Fibroblast of mammary gland (primary cell): ENCODE data around the gene TLE6.

Source experiments
- DNase-seq: peaks from one replicate; pipeline ENCODE4 v3.0.0-alpha.2; 2010; ENCODE audit warnings: low read depth
- H3K4me3 ChIP-seq: 2 replicates; pipeline ENCODE4 v1.5.1; 2011; ENCODE audit warnings: low read depth, mild to moderate bottlenecking, low read length, moderate library complexity; ENCODE audit not compliant: control insufficient read depth
- TF ChIP-seq, protein P1 (sequence below): conservative IDR thresholded peaks from 2 replicates; pipeline ENCODE4 v1.5.1; 2011; ENCODE audit warnings: low read depth, low read length, inconsistent platforms; ENCODE audit not compliant: control insufficient read depth, insufficient read depth

Gene TLE6

DNA sequence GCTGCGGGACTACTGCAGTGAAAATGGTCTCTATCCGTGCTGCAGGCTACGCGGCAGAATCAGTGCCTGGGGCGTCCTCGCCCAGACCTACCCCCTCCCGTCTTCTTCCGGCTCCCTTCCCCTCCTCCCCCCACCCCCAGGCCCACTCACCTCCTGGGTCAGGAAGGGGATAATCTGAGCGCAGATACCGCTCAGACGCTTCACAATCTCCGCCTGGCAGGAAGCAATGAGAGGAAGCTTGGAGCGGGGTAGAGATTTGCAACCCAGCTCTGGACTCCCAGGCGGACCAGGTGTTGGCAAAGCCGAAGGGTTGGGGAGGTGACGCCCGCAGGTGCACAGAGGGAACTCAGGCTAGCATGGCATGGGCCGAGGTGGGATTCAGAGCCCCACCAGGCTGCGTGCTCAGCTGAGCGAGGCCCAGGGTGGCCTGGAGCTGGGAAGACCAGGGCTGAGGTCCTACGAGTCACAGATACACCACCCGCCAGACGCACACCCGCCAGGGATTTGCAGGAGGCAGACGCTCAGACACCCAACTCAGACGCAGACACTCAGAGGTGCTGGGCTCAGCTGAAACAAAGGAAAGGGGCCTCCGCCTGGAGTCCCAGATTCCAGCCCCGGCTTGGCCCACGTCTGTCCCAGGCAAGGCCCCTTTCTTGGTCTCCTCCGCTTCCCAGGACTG lies 47.6 kb downstream of the TLE6 start:
- no peak overlapping the region for H3K4me3 ChIP-seq
- TF ChIP-seq, protein P1, sequence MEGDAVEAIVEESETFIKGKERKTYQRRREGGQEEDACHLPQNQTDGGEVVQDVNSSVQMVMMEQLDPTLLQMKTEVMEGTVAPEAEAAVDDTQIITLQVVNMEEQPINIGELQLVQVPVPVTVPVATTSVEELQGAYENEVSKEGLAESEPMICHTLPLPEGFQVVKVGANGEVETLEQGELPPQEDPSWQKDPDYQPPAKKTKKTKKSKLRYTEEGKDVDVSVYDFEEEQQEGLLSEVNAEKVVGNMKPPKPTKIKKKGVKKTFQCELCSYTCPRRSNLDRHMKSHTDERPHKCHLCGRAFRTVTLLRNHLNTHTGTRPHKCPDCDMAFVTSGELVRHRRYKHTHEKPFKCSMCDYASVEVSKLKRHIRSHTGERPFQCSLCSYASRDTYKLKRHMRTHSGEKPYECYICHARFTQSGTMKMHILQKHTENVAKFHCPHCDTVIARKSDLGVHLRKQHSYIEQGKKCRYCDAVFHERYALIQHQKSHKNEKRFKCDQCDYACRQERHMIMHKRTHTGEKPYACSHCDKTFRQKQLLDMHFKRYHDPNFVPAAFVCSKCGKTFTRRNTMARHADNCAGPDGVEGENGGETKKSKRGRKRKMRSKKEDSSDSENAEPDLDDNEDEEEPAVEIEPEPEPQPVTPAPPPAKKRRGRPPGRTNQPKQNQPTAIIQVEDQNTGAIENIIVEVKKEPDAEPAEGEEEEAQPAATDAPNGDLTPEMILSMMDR: no peak
- DNase-seq: no peak

DNA sequence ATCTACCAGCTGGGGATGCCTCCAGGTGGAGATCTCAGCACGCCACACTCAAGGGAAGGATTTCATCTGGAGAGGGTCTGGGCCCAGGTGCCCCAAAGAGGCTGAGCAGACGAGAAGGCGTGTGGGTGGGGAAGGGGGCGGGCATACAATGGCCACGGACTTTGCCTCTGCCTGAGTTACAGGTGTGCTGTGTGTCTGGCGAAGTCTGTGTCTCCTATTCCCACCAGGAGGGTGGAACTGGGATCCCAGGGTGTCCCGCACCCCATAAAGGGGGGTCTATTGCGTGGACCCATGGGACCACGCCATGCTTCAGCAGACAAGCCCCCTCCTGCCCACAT lies 48.2 kb downstream of the TLE6 start:
- H3K4me3 ChIP-seq: no peak overlapping the region
- DNase-seq: no peak
- TF ChIP-seq, protein P1: no peak

DNA sequence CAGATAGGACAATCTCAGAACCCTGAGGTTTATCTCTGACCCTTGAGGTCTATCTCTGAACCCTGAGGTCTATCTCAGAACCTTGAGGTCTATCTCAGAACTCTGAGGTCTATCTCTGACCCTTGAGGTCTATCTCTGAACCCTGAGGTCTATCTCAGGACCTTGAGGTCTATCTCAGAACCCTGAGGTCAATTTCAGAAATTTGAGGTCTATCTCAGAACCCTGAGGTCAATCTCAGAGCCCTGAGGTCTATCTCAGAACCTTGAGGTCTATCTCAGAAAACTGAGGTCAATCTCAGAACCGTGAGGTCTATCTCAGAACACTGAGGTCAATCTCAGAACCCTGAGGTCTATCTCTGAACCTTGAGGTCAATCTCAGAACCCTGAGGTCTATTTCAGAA lies 49.4 kb downstream of the TLE6 start:
- TF ChIP-seq, protein P1: no peak
- no peak overlapping the region for H3K4me3 ChIP-seq
- DNase-seq: no peak

DNA sequence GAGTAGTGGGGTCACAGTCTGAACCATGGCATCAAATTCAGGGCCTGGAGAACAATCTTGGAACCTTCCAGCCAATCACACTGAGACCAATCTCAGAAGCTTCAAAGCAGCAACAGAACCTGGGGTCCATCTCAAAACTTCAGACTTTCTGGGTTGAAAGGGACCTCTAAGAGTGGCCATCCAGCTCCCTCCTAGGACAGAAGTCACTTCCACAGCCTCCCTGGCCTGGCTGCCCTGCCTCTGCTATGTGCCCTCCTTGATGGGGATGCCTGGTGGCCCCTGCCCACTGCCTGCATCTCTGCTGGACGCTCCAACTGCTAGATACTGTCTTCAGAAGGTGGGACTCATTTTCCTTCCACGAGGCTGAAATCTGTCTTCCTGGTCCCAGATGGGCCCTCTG lies 49.9 kb downstream of the TLE6 start:
- no peak overlapping the region for H3K4me3 ChIP-seq
- no peak for DNase-seq
- TF ChIP-seq, protein P1: no peak

DNA sequence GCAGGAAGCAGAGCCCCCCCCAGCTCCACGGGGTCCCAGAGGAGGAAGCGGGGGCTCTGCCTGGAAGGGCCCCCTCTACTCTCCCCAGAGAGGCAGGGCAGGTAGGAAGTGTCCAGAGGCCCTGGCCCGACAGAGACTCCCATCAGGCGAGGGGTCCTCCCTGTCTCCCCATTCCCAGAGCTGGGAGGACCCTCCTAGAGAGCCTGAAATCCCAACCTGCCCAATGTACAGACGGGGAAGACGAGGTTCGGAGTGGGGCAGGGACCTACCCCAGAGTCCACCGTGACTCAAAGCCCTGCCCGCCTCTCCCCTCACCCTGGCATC lies 50.6 kb downstream of the TLE6 start:
- DNase-seq: no peak
- TF ChIP-seq, protein P1: no peak
- no peak overlapping the region for H3K4me3 ChIP-seq

DNA sequence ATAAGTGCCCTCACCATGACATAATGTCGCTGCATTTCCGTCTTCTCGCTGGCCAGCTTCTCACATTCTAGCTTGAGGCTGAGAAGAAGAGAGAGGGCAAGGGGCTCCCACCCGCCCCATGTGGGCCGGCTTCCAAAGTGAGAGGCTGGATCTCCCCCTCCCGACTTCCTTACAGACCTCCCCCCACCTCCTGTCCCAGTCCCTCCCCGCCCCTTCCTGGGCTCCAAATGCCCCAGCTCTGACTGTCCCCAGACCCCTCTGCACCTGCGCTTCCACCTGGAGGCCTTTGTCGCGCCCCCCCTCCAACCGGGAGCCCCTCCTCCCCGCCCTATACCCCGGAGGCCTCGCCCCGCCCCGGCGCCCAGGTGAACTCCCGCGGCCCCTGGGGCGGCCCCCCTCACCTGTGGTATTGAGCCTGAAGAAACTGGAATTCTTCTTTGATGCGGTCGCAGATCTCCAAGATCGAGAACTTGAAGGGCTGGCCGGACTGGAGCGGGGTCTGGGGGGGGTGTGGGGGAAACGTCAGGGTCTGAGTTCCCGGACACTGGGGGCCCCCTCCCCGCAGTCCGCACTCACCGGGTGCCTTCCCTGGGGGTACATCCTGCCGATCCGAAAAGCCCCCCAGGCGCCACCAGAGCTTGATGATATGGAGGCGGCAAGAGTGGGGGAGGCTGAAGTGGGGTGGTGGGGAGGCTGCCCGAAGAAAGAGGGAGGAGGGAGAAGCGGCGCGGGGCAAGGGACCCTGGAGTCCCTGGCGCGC lies 51.1 kb downstream of the TLE6 start:
- H3K4me3 ChIP-seq: peak overlapping the region; percentile 17
- TF ChIP-seq, protein P1: no peak
- DNase-seq: no peak
